ENCODE data around the gene TSPAN9. TPM values are rescaled to one million over a fixed set of nuclear protein-coding genes. Genes with fewer than 3 reads are reported as not detected.

Gene TSPAN9
- total and polyA plus RNA-seq, 9 of the 15 experiments (the other 6 are each of a cell fraction or from before 2014, with no cell fraction given), result 0.23 to 2.1 (median 0.60) TPM; not detected in 2

- ChIA-PET POLR2A (interaction anchor here (0.6 kb wide), 1 partner anchor 23 kb away, joined by 3 read pairs; no protein-coding TSS in a partner anchor), CTCF (ENCODE audit: low intra/inter-chr PET ratio) (interaction anchor here (0.6 kb wide), 1 partner anchor 75 kb away, joined by 4 read pairs; no protein-coding TSS in a partner anchor)
- Histone ChIP-seq H3K9me3 (replicated peaks; ENCODE audit: control insufficient read depth, insufficient read depth, low read depth, low read length) (no peaks in the 10 kb centered on the region), H3K9ac (ENCODE audit: insufficient read depth in 1 of 2, low read depth in 2 of 2, low read length in 2 of 2) (no peak overlapping the region), H4K20me1 (replicated peaks; ENCODE audit: control insufficient read depth, insufficient read depth, low read length) (no peaks in the 10 kb centered on the region), H3K79me2 (ENCODE audit: control insufficient read depth, insufficient read depth, low read length) (no peaks in the 10 kb centered on the region), H3K4me1 (replicated peaks in 1 of 2; ENCODE audit: control insufficient read depth in 2 of 2, insufficient read depth in 2 of 2, low read length in 2 of 2) (peaks cover 2 to 9% of the 10 kb centered on the region in 2 experiments; a peak in 4 of 5 replicates), H3K4me3 (no peak overlapping the region), H3K9me1 (ENCODE audit: control insufficient read depth, insufficient read depth, low read length) (no peaks in the 10 kb centered on the region), H3K27me3 (ENCODE audit: control insufficient read depth in 2 of 2, insufficient read depth in 2 of 2, low read length in 2 of 2) (peaks cover 8 to 20% of the 10 kb centered on the region in 2 experiments; a peak in 3 of 5 replicates), H2AFZ (ENCODE audit: low read depth, low read length) (no peak overlapping the region), H3K27ac (ENCODE audit: extremely low read depth, low read depth, low read length) (no peak overlapping the region), H3K36me3 (ENCODE audit: control insufficient read depth, insufficient read depth, low read length) (no peaks in the 10 kb centered on the region), H3K4me2 (ENCODE audit: insufficient read depth, low read length) (no peak overlapping the region)
- ATAC-seq (no peak), DNase-seq (ENCODE audit: extremely low read depth in 1 of 4, low spot score in 3 of 4) (no peak), FAIRE-seq (no peak)
- intact Hi-C loops (cut with micrococcal nuclease), result no loop called here
- in situ Hi-C loops (cut with MboI), result no loop called here
- 7% methylated on average over 7 of the region's 7 CpGs for WGBS (ENCODE audit: insufficient coverage, low coverage, missing lambda C conversion rate)
- no TSS peak for BruUV-seq (replicated peaks)
- no peak for TF ChIP-seq ZNF324 (CRISPR knock-in tag; IDR thresholded peaks at IDR 0.05)
- TF ChIP-seq, protein P1, sequence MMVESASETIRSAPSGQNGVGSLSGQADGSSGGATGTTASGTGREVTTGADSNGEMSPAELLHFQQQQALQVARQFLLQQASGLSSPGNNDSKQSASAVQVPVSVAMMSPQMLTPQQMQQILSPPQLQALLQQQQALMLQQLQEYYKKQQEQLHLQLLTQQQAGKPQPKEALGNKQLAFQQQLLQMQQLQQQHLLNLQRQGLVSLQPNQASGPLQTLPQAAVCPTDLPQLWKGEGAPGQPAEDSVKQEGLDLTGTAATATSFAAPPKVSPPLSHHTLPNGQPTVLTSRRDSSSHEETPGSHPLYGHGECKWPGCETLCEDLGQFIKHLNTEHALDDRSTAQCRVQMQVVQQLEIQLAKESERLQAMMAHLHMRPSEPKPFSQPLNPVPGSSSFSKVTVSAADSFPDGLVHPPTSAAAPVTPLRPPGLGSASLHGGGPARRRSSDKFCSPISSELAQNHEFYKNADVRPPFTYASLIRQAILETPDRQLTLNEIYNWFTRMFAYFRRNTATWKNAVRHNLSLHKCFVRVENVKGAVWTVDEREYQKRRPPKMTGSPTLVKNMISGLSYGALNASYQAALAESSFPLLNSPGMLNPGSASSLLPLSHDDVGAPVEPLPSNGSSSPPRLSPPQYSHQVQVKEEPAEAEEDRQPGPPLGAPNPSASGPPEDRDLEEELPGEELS (CRISPR knock-in tag; IDR thresholded peaks at IDR 0.05; ENCODE audit: borderline replicate concordance), result no peak
- no peak for TF ChIP-seq MCM7 (IDR thresholded peaks at IDR 0.05)
- TF ChIP-seq ZNF512 (tag; IDR thresholded peaks at IDR 0.05), result no peak
- TF ChIP-seq CBX1 (IDR thresholded peaks at IDR 0.05; ENCODE audit: low read depth), result no peak
- TF ChIP-seq KDM5B (IDR thresholded peaks at IDR 0.05; ENCODE audit: insufficient replicate concordance, low read depth, low read length), result no peak
- no peak for TF ChIP-seq KDM4B (IDR thresholded peaks at IDR 0.05; ENCODE audit: borderline replicate concordance in 2 of 2, low read depth in 1 of 2)
- TF ChIP-seq ETS2 (tag; IDR thresholded peaks at IDR 0.05; ENCODE audit: borderline replicate concordance, poor library complexity, severe bottlenecking), result no peak
- TF ChIP-seq HDAC2 (IDR thresholded peaks at IDR 0.05), result no peak
- no peak for TF ChIP-seq HNRNPLL (IDR thresholded peaks at IDR 0.05; ENCODE audit: low read depth, low read length, poor library complexity, severe bottlenecking)
These were observed 4.7 kb downstream of the TSPAN9 start for GRCh38 chr12:3081886-3082285.

Measured in K562 (cell line).